NCI-H524 (cell line): Measurements from ENCODE around the gene TMEM44.
"Not testable (repeated sequence)": the region's sequence is repeated elsewhere in the genome, so short reads cannot be mapped to it uniquely, and the experiment has no call there.

Experiments used
- DNase-seq, 2 experiments: peaks; one replicate each; lab custom pipeline; 2025; lab: John Stamatoyannopoulos, UW

Gene TMEM44

GRCh38 chr3:194609601-194610000, 23.6 kb downstream of the TMEM44 start:
- DNase-seq: peak in 1 of 2 experiments; percentile 40

GRCh38 chr3:194608981-194609380, 24.2 kb downstream of the TMEM44 start:
- DNase-seq: peak; percentile 85

GRCh38 chr3:194607592-194608389, 25.4 kb downstream of the TMEM44 start:
- peak; percentile 13 to 60 for DNase-seq

GRCh38 chr3:194606941-194607340, 26.3 kb downstream of the TMEM44 start:
- no peak for DNase-seq

GRCh38 chr3:194606163-194606562, 27.1 kb downstream of the TMEM44 start:
- DNase-seq: no peak

- DNase-seq: not testable (repeated sequence)
These were observed 27.9 kb downstream of the TMEM44 start for GRCh38 chr3:194605314-194605713.

GRCh38 chr3:194604837-194605236, 28.4 kb downstream of the TMEM44 start:
- DNase-seq: no peak

GRCh38 chr3:194604126-194604525, 29.1 kb downstream of the TMEM44 start:
- DNase-seq: no peak

- no peak for DNase-seq
These were observed 30.5 kb downstream of the TMEM44 start for GRCh38 chr3:194602669-194603171.

- DNase-seq: no peak
These were observed 34.3 kb downstream of the TMEM44 start for GRCh38 chr3:194598771-194599557.

GRCh38 chr3:194596906-194597305, 36.3 kb downstream of the TMEM44 start:
- DNase-seq: no peak

- no peak for DNase-seq
These were observed 40.1 kb downstream of the TMEM44 start for GRCh38 chr3:194592798-194593752.

GRCh38 chr3:194588741-194589140, 44.5 kb downstream of the TMEM44 start:
- no peak for DNase-seq

- DNase-seq: no peak
These were observed 45.0 kb downstream of the TMEM44 start for GRCh38 chr3:194588236-194588635.

GRCh38 chr3:194587438-194587931, 45.7 kb downstream of the TMEM44 start:
- DNase-seq: no peak

GRCh38 chr3:194586836-194587235, 46.4 kb downstream of the TMEM44 start:
- DNase-seq: no peak

GRCh38 chr3:194585880-194586281, 47.3 kb downstream of the TMEM44 start:
- DNase-seq: no peak

- no peak for DNase-seq
These were observed 48.4 kb downstream of the TMEM44 start for GRCh38 chr3:194584866-194585265.

- no peak for DNase-seq
These were observed 48.9 kb downstream of the TMEM44 start for GRCh38 chr3:194584320-194584776.

GRCh38 chr3:194582196-194582905, 50.9 kb downstream of the TMEM44 start:
- DNase-seq: peak in 1 of 2 experiments; percentile 20

GRCh38 chr3:194579091-194579606, 54.1 kb downstream of the TMEM44 start:
- no peak for DNase-seq
